Inflammatory macrophage (primary cell): ENCODE data around the gene KCNK2.

Experiments used
- DNase-seq, 2 donors: peaks; one replicate each; pipeline ENCODE4 v3.0.0-alpha.2; 2020 to 2022
- total RNA-seq, 18 experiments: gene quantifications; one replicate each; lab custom pipeline; 2026; ENCODE audit warnings: mixed read lengths in 6 of 18, inconsistent platforms in 2 of 18; lab: John Stamatoyannopoulos, UW

KCNK2 gene, protein sequence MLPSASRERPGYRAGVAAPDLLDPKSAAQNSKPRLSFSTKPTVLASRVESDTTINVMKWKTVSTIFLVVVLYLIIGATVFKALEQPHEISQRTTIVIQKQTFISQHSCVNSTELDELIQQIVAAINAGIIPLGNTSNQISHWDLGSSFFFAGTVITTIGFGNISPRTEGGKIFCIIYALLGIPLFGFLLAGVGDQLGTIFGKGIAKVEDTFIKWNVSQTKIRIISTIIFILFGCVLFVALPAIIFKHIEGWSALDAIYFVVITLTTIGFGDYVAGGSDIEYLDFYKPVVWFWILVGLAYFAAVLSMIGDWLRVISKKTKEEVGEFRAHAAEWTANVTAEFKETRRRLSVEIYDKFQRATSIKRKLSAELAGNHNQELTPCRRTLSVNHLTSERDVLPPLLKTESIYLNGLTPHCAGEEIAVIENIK
- total RNA-seq, result 0 to 0.13 (median 0) reads per million in 18 experiments

- no peak for DNase-seq
Observed at GRCh38 chr1:215082532-215083382, at the start of gene KCNK2. Gene KCNK2, plus strand, starts transcription at chr1:215082737. Its CDS starts 649 bp downstream, at chr1:215083386.

DNA sequence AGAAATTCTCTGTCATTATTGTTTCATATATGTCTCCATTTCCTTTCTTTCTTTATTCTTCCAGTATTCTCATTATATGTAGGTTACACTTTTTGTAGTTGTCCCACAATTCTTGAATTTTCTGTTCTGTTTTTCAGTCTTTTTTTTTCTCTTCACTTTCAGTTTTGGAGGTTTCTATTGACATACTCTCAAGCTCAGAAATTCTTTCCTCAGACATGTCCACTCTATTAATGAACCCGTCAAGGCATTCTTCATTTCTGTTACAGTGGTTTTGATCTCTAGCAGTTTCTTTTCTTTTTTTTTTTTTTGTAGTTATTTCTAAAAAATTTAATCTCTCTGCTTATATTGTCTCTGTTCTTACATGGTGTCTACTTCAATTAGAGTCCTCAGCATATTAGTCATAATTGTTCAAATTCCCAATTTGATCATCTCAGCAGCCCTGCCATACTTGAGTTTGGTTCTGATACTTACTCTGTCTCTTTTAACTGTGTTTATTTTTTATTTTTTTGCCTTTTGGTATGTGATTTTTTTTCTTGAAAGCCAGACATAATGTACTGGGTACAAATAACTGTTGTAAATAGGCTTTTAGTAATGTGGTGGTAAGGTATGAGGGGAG lies 49.5 kb upstream of the KCNK2 start:
- no peak for DNase-seq

GRCh38 chr1:215040190-215040589 lies 42.3 kb upstream of the KCNK2 start:
- DNase-seq, result no peak

DNA sequence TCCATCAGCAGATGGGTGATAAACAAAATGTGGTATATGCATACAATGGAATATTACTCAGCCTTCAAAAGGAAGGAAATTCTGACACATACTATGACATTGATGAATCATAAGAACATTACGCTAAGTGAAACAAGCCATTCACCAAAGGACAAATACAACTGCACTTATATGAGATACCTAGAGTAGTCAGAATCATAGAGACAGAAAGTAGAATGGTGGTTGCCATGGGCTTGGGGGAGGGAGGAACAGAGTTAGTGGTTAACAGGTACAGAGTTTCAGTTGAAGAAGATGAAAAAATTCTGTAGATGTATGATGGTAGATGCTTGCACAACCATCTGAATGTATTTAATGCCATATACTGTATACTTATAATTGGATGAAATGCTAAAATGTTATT lies 39.1 kb upstream of the KCNK2 start:
- no peak for DNase-seq

DNA sequence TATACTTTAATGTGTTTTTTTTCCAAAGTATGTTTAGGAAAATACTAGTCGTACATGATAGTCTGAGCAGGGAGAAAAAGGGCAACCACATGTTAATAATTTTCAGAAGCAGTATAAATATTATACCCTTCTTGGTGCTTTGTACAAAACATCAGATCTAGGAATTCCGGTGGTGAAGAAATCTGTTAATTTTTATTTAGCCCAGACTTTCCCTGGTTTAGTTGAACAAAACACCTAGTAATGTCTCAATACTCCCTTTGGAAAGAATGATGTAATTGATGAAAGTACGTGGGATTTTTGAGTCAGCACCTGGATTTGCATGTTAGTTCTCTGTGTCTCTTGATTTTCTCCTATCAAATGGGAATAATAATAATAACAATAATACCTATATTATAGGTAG lies 38.4 kb upstream of the KCNK2 start:
- DNase-seq, result no peak

DNA sequence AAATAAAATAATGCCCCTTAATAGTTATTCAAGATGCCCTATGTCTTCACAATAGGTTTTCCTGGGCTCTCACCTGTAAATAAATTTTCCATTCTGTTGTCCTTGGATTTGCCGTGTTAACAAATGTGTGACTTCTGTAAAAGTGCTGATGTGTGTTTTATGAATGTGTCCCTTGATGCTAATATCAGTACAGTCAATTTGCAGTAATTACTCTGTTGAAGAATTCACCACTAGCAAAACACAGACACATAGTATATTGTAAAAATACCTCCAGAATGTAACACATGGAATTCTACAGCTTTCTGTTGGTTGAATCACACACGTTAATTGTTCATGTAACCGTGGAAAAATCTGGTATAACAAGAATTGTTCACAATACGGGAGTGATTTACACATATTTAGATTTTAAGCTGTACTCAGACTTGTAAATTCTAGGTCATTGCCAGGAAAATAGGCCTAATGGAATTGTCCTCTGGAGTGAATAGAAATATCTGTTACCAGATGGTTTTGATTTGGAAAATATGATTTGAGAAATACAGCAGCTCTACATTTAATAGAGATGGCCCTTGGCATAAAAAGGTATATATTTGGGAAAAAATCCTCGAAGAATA lies 36.7 kb upstream of the KCNK2 start:
- DNase-seq, result no peak

GRCh38 chr1:215052256-215053015 lies 30.1 kb upstream of the KCNK2 start:
- no peak for DNase-seq

DNA sequence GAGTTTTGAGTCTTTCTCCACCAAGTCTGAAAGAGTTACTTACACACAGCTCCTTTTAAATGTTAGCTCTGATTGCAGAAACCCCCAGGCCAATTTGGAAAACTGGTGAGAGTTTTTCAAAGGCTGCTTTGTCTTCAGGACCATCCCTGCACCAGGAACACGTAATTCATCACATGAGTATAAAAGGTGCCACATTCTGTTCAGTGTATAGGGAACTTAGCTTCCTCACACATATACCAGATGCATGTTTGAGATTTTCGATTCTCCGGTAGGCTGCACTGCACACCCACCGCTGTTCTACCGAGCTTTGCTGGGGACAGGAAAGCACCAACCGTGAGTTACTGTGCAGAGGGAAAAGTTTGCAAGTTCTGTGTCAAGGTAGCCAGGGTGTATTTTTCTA lies 28.3 kb upstream of the KCNK2 start:
- DNase-seq, result no peak

GRCh38 chr1:215055281-215055935 lies 27.1 kb upstream of the KCNK2 start:
- DNase-seq, result no peak

- no peak for DNase-seq
Observed at GRCh38 chr1:215056584-215056983, 26.0 kb upstream of the KCNK2 start.

GRCh38 chr1:215059947-215060346 lies 22.6 kb upstream of the KCNK2 start:
- no peak for DNase-seq

- no peak for DNase-seq
Observed at GRCh38 chr1:215064327-215064726, 18.2 kb upstream of the KCNK2 start.

DNA sequence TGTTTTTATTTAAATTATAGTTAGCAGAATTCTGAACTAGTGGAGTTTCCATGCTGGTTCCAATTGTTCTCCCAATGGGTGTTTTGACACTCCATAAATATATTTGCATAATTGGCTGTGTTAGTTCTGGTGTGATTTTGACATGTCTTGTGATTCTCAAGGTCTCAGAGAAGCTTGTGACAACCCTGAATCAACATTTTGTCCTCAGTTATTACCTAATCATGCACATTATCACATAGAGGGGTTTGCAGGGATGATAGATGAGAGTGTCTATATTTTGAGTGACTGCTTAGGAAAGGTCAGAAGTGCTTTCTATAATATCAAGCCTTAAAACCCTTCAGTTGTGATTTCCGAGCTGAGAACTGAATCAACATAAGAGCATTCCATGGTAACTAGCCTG lies 11.5 kb upstream of the KCNK2 start:
- no peak for DNase-seq

DNA sequence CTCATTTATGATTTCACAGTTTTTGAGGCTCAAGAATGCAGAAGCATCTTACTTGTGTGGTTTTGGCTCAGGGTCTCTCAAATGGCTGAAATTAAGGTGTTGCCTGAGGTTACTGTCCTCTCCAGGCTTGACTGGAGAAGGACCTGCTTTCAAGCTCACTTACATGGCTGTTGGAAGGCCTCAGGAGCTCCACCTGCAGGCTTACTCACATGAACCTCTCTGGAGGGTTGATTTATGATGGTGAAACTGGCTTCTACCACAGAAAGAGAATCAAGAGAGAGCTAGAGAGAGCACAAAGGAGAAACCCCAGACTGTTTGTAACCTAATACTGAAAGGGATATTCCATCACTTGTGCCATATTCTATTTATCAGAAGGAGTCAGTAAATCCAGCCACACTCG lies 6.2 kb upstream of the KCNK2 start:
- no peak for DNase-seq

GRCh38 chr1:215079456-215079855 lies 3.1 kb upstream of the KCNK2 start:
- DNase-seq, result no peak

- DNase-seq, result no peak
Observed at GRCh38 chr1:215081661-215082531, 641 bp upstream of the KCNK2 start.

- no peak for DNase-seq
Observed at GRCh38 chr1:215083383-215083961, 935 bp downstream of the KCNK2 start.

GRCh38 chr1:215084621-215085020 lies 2.1 kb downstream of the KCNK2 start:
- DNase-seq, result no peak

DNA sequence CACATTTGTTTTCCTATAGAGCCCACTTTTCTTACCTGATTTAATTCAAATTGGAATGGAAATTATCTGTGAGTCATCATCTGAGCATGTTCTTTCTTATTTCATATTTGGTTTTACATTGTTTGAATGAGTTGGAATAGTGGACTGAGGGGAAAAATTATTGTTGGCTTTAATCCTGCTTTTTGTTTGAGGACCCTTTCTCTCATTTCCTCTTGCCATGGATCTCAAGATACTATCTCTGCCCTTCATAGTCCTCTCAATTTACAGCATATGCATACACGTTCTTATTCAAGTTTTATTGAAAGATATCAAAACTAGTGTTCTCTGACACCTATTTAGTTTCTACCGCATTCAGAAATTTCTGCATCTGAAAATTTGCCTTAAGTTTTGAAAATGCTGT lies 5.1 kb downstream of the KCNK2 start:
- DNase-seq, result no peak

DNA sequence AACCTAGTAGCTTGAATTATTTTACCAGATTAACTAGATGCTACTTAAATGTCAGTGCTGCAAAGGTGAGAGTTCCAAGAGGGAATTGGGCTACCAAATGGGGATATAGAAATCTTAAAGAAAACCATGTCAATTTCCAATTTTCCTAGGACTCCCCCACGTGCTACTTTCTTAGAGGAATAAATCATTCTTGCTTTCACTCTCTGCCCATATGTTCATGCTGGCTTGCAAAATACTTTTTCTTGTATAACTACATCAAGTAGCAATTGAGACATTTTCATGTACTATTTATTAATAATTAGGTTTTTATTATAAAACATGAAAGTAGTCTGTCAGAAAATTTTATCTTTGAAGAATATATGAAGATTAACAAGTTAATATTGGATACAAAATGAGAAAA lies 11.8 kb downstream of the KCNK2 start:
- DNase-seq, result no peak
